GM12873 (cell line): Measurements from ENCODE around the gene IMMP2L.
A peak's percentile ranks its signal among the peaks of the same experiment; 100 is the strongest.

Source experiments
- TF ChIP-seq, protein P1 (sequence below): IDR thresholded peaks from 2 replicates; pipeline ENCODE4 v1.5.1; 2012; ENCODE audit warnings: low read depth, mild to moderate bottlenecking, moderate library complexity, low read length, control low read depth; ENCODE audit not compliant: insufficient read depth; ENCODE audit errors: missing control alignments

Gene IMMP2L

DNA sequence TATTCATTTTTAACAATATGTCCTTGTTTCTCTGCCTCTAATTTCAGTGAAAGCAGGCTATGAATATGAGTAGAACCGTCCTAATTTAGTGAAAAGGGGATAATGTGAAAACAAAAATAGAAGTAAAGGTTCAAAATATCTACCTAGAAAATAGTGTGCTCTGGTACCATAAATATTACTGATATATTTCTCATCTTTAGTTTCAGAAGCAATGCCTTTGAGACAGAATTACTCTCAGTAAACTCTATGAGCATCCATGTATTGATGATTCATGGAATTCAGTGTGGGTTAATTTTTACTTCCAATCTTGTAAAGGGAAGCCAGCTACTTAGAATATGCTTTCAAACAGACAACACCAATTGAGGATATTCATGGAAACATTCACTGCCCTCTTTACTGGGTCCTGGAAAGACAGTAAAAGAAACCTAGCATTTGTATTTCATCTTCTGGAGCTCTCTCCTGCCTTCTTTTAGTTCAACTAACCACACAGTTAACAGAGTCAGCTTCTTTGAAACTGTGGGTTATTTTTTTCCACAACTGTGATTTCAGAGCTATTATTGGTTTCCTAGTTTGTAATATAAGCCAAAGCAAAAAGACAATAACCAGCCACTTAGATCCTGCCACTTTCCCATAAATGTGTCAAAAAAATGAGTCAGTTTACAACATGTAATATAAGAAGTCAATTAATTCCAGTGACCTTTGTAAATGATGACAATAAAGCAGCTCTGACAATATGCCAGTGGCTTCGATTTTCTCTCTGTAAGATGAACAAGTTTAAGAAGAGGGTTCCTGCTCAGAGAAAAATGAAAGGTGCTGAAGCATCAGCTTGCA lies 469.7 kb downstream of the IMMP2L start:
- TF ChIP-seq, protein P1, sequence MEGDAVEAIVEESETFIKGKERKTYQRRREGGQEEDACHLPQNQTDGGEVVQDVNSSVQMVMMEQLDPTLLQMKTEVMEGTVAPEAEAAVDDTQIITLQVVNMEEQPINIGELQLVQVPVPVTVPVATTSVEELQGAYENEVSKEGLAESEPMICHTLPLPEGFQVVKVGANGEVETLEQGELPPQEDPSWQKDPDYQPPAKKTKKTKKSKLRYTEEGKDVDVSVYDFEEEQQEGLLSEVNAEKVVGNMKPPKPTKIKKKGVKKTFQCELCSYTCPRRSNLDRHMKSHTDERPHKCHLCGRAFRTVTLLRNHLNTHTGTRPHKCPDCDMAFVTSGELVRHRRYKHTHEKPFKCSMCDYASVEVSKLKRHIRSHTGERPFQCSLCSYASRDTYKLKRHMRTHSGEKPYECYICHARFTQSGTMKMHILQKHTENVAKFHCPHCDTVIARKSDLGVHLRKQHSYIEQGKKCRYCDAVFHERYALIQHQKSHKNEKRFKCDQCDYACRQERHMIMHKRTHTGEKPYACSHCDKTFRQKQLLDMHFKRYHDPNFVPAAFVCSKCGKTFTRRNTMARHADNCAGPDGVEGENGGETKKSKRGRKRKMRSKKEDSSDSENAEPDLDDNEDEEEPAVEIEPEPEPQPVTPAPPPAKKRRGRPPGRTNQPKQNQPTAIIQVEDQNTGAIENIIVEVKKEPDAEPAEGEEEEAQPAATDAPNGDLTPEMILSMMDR: no peak

DNA sequence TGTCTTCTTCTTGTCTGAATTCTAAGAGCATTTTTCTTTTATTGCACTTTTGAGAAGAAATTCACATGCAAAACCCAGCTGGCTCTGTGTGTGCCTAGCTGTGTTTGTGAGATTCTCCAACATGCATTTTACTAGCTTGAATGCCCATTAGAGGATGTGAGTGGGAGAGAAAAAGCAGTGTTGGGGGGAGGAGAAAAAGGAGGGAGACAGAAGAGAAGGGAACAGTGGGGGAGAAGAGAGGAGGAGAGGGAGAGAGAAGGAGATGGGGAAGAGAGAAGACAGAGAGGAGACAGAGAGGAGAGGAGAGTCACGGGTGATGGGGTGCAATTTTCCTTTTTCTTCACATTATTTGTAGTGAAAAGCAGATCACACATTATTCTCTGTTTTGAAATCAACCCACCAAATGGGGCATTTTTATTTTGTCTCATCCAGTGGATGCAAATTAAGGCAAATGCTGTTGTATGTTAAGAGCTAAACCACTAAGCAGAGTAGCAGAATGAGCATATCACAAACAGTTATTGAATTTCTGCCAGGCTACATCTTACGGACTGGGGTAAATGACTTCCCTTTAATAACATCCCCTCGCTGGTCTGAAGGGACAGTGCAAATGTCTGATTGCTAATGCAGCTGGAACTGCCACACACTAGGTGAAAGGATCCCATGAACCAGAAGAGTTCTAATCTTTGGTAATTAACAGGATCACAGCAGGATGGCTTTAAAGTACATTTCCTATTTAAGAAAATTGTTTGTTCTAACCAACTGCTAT lies 470.5 kb downstream of the IMMP2L start:
- TF ChIP-seq, protein P1: no peak

DNA sequence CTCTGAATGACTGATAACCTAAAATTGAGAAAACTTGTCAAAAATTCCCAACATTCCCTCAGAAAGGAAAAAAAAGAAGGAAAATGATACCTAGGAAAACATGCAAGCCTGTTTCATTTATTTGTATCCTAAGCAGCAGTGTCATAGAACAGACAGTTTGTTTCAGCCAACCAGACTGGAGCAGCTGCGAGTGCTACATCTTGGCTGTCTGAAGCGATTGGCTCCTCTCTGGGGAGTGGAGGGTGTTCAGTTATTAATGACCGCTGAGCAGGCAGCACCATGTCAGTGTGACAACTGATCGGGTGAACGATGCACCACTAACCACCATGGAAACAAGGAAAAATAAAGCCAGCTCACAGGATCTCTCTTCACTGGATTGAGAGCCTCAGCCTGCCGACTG lies 471.4 kb downstream of the IMMP2L start, which contains the start of gene LRRN3:
Gene LRRN3, plus strand, starts transcription at position 282 of the 400 bp plus-strand sequence. CDS start 31,646 bp downstream, outside the sequence.
- TF ChIP-seq, protein P1: no peak

- TF ChIP-seq, protein P1: peak; percentile 62
Observed at GRCh38 chr7:111089822-111090426, 472.4 kb downstream of the IMMP2L start.

GRCh38 chr7:111088328-111088727 lies 474.0 kb downstream of the IMMP2L start:
- TF ChIP-seq, protein P1: no peak

- TF ChIP-seq, protein P1: no peak
Observed at GRCh38 chr7:111086532-111086931, 475.8 kb downstream of the IMMP2L start.

- TF ChIP-seq, protein P1: no peak
Observed at GRCh38 chr7:111085356-111085755, 476.9 kb downstream of the IMMP2L start.
